GM18526 (cell line): ENCODE data around the gene IKZF5.

ENCODE experiments used
- POLR2A ChIP-seq: IDR thresholded peaks from 3 replicates; pipeline ENCODE4 v1.6.1; 2011; ENCODE audit not compliant: insufficient read length; ENCODE audit errors: extremely low read depth

IKZF5 gene

GRCh38 chr10:122998934-122999333 is 9.7 kb downstream of the IKZF5 start:
- no peak for TF ChIP-seq POLR2A

- TF ChIP-seq POLR2A: no peak
Observed at GRCh38 chr10:122998360-122998917, 10.2 kb downstream of the IKZF5 start.

- TF ChIP-seq POLR2A: no peak
Observed at GRCh38 chr10:122997864-122998263, 10.7 kb downstream of the IKZF5 start.

- no peak for TF ChIP-seq POLR2A
Observed at GRCh38 chr10:122995936-122996335, 12.7 kb downstream of the IKZF5 start.

GRCh38 chr10:122993797-122994336 is 14.7 kb downstream of the IKZF5 start:
- no peak for TF ChIP-seq POLR2A

- no peak for TF ChIP-seq POLR2A
Observed at GRCh38 chr10:122992031-122992585, 16.5 kb downstream of the IKZF5 start.

GRCh38 chr10:122990278-122990677 is 18.3 kb downstream of the IKZF5 start:
- no peak for TF ChIP-seq POLR2A

- TF ChIP-seq POLR2A: no peak
Observed at GRCh38 chr10:122988501-122988900, 20.1 kb downstream of the IKZF5 start.

- TF ChIP-seq POLR2A: no peak
Observed at GRCh38 chr10:122986335-122986734, 22.3 kb downstream of the IKZF5 start.

- TF ChIP-seq POLR2A: no peak
Observed at GRCh38 chr10:122984708-122985107, 23.9 kb downstream of the IKZF5 start.

- TF ChIP-seq POLR2A: no peak
Observed at GRCh38 chr10:122983898-122984297, 24.7 kb downstream of the IKZF5 start.

GRCh38 chr10:122981066-122981464 is 27.5 kb downstream of the IKZF5 start:
- no peak for TF ChIP-seq POLR2A

GRCh38 chr10:122980209-122981065 is 28.2 kb downstream of the IKZF5 start, which contains the start of gene PSTK:
PSTK (plus strand) TSS chr10:122980401; CDS start chr10:122980480, 79 bp downstream.
- peak; percentile 65 for TF ChIP-seq POLR2A

- TF ChIP-seq POLR2A: no peak
Observed at GRCh38 chr10:122974543-122975064, 34.0 kb downstream of the IKZF5 start.

GRCh38 chr10:122974023-122974422 is 34.6 kb downstream of the IKZF5 start:
- TF ChIP-seq POLR2A: no peak

GRCh38 chr10:122968698-122969097 is 39.9 kb downstream of the IKZF5 start:
- no peak for TF ChIP-seq POLR2A
